Measurements from ENCODE around the gene LGR6. TPM values are rescaled to one million over a fixed set of nuclear protein-coding genes. Genes with fewer than 3 reads are reported as not detected.
A peak's percentile ranks its signal among the peaks of the same experiment; 100 is the strongest.
"Not testable (repeated sequence)": the region's sequence is repeated elsewhere in the genome, so short reads cannot be mapped to it uniquely, and the experiment has no call there.

Gene LGR6
- total RNA-seq, 1 donor from 2014 or later = 0.62 TPM

- DNase-seq = no peak
Measured at GRCh38 chr1:202176949-202177927, 16.4 kb upstream of the LGR6 start.

GRCh38 chr1:202179828-202180750 lies 13.5 kb upstream of the LGR6 start:
- no peak for DNase-seq

GRCh38 chr1:202180751-202181139 lies 12.9 kb upstream of the LGR6 start:
- DNase-seq = not testable (repeated sequence)

- no peak for DNase-seq
Measured at GRCh38 chr1:202181586-202181985, 12.0 kb upstream of the LGR6 start.

- DNase-seq = no peak
Measured at GRCh38 chr1:202182040-202182877, 11.3 kb upstream of the LGR6 start.

- peak; percentile 65 for DNase-seq
Measured at GRCh38 chr1:202184750-202185460, 8.7 kb upstream of the LGR6 start.

GRCh38 chr1:202186327-202186726 lies 7.3 kb upstream of the LGR6 start:
- no peak for DNase-seq

GRCh38 chr1:202187041-202187671 lies 6.4 kb upstream of the LGR6 start:
- no peak for DNase-seq

GRCh38 chr1:202187697-202188407 lies 5.7 kb upstream of the LGR6 start:
- DNase-seq = no peak

- peak; percentile 52 for DNase-seq
Measured at GRCh38 chr1:202189001-202189790, 4.4 kb upstream of the LGR6 start.

- no peak for DNase-seq
Measured at GRCh38 chr1:202189918-202190715, 3.5 kb upstream of the LGR6 start.

- not testable (repeated sequence) for DNase-seq
Measured at GRCh38 chr1:202191391-202191790, 2.2 kb upstream of the LGR6 start.

- peak; percentile 11 for DNase-seq
Measured at GRCh38 chr1:202192770-202193613, 607 bp upstream of the LGR6 start.

- DNase-seq = no peak
Measured at GRCh38 chr1:202194328-202194648, 689 bp downstream of the LGR6 start.

- DNase-seq = no peak
Measured at GRCh38 chr1:202197653-202198365, 4.2 kb downstream of the LGR6 start.

GRCh38 chr1:202198366-202198724 lies 4.7 kb downstream of the LGR6 start:
- DNase-seq = no peak
